ENCODE data around the gene C2orf76. TPM values are rescaled to one million over a fixed set of nuclear protein-coding genes. Genes with fewer than 3 reads are reported as not detected.

C2orf76 gene
- total RNA-seq, 2 donors from 2014 or later: 15.8 to 16.2 TPM

DNA sequence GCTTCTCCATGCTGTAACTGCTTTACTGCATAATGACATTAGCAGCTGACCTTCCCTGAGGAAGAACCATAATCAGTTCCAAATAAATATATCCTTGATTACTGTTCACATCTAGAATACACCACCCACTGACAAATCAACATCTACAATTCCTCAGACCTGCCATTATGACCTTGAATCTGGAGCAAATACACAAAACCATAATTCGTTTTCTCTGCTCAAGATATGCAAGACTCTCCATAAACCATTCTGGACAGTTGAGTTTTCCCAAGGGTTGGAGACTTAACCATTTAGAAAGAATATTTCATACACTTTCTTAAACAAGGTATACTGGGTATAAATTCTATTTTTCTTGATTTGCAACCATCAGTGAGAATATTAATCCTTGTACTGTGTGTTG lies 11.8 kb downstream of the C2orf76 start:
- no peak for DNase-seq (ENCODE audit: low spot score)
- intact Hi-C loops (cut with DNase I): no loop called here
- Histone ChIP-seq H3K9me3 (no peaks in the 10 kb centered on the region), H3K4me1 (replicated peaks) (no peaks in the 10 kb centered on the region), H3K4me3 (no peak overlapping the region), H3K27ac (no peak overlapping the region), H3K36me3 (no peaks in the 10 kb centered on the region), H3K27me3 (replicated peaks; ENCODE audit: insufficient read depth) (no peaks in the 10 kb centered on the region)
- TF ChIP-seq, protein P1, sequence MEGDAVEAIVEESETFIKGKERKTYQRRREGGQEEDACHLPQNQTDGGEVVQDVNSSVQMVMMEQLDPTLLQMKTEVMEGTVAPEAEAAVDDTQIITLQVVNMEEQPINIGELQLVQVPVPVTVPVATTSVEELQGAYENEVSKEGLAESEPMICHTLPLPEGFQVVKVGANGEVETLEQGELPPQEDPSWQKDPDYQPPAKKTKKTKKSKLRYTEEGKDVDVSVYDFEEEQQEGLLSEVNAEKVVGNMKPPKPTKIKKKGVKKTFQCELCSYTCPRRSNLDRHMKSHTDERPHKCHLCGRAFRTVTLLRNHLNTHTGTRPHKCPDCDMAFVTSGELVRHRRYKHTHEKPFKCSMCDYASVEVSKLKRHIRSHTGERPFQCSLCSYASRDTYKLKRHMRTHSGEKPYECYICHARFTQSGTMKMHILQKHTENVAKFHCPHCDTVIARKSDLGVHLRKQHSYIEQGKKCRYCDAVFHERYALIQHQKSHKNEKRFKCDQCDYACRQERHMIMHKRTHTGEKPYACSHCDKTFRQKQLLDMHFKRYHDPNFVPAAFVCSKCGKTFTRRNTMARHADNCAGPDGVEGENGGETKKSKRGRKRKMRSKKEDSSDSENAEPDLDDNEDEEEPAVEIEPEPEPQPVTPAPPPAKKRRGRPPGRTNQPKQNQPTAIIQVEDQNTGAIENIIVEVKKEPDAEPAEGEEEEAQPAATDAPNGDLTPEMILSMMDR (IDR thresholded peaks at IDR 0.05): no peak
- no peak for TF ChIP-seq POLR2AphosphoS5 (IDR thresholded peaks at IDR 0.05)
- no peak for TF ChIP-seq POLR2A (IDR thresholded peaks at IDR 0.05)
- WGBS: 85% methylated on average over 1 of the region's 1 CpG

DNA sequence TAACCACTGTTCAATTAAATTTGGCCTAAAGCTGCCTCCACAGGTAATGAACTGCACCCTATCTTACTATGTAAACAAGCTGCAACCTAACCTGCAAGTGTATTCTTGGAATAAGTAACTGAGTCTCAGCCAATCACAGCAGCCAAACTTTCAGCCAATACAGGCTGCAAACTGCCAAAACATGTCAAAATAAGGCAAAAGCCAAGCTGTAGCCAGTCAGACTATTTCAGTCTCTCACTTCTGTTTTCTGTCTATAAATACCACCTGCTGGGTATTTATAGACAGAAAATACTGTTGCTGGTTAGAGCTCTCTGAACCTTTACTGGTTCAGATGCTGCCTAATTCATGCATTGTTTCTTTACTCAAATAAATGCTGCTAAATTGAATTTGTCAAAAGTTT lies 14.3 kb downstream of the C2orf76 start:
- Histone ChIP-seq H3K27me3 (replicated peaks; ENCODE audit: insufficient read depth) (no peaks in the 10 kb centered on the region), H3K4me1 (replicated peaks) (peaks cover 7% of the 10 kb centered on the region), H3K27ac (no peak overlapping the region), H3K36me3 (no peaks in the 10 kb centered on the region), H3K9me3 (no peaks in the 10 kb centered on the region), H3K4me3 (no peak overlapping the region)
- intact Hi-C loops (cut with DNase I): no loop called here
- peak; percentile 53 for DNase-seq (ENCODE audit: low spot score)
- TF ChIP-seq, protein P1 (IDR thresholded peaks at IDR 0.05): peak in 1 of 4 experiments; percentile 6
- TF ChIP-seq POLR2A (IDR thresholded peaks at IDR 0.05) (no peak), POLR2AphosphoS5 (IDR thresholded peaks at IDR 0.05) (peak; percentile 63)

DNA sequence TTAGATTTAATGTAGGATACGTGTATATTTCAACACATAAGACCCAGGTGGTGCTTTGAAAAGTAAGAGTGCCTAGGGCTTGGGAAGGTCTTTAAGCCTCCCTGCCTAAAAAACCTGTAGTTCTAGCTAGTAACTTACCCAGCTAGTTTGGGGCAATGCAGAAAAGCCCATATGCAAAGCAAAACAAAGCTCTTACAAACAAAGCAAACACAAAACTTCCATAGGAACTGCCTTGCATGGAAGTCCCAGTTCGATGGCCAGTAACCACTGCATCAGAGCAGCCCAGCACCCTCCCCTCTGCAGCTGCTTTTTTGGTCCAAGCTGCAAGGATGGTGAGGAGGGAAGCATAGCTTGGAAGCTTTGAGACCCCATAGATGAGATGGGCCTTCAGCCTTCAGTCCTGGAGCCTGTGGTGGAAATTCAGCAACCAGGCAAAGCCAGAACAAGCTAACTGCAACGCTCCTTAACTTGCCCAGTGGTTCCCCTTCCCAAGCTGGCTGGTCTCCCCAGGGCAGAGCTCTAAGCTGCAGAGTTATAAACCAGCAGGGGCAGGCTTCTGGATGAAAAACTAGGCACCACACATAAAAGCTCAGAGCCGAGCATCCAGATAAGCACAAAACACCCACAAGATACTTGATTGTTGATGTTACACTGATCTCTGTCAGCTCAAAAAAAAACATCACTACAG lies 16.2 kb downstream of the C2orf76 start:
- Histone ChIP-seq H3K36me3 (no peaks in the 10 kb centered on the region), H3K27me3 (replicated peaks; ENCODE audit: insufficient read depth) (no peaks in the 10 kb centered on the region)
- intact Hi-C loops (cut with DNase I): no loop called here

DNA sequence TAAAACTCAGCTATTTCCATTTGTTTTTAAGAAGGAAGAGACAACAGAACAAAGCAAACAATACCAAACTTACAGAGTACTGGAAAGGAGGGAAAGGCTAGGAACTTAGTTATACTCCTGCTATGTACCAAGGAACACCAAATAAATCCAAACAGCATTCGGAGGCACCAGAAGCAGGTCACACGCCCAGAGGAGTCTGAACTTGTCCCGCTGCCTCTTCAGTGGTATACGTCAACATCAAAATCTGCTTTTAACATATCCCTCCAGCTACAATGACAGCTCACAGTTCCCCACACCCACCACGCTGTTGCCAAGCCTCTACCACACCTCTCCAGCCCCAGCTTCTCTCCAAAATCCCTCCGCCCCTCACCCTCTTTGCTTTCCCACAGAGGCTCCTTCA lies 17.3 kb downstream of the C2orf76 start:
- 40% methylated on average over 6 of the region's 6 CpGs for WGBS
- Histone ChIP-seq H3K4me3 (no peak overlapping the region), H3K27ac (peak overlapping the region; percentile 56 to 75), H3K27me3 (replicated peaks; ENCODE audit: insufficient read depth) (no peaks in the 10 kb centered on the region), H3K36me3 (no peaks in the 10 kb centered on the region), H3K9me3 (no peaks in the 10 kb centered on the region), H3K4me1 (replicated peaks) (peaks cover 7% of the 10 kb centered on the region)
- peak; percentile 57 for TF ChIP-seq POLR2AphosphoS5 (IDR thresholded peaks at IDR 0.05)
- TF ChIP-seq, protein P1 (IDR thresholded peaks at IDR 0.05): no peak
- intact Hi-C loops (cut with DNase I): no loop called here
- DNase-seq (ENCODE audit: low spot score): peak; percentile 53

More for the DNA sequence above, 16.2 kb downstream of the C2orf76 start:
- DNase-seq (ENCODE audit: low spot score): no peak
- TF ChIP-seq, protein P1 (IDR thresholded peaks at IDR 0.05): no peak
- no peak for TF ChIP-seq POLR2AphosphoS5 (IDR thresholded peaks at IDR 0.05)
- no peak for TF ChIP-seq POLR2A (IDR thresholded peaks at IDR 0.05)
- peak overlapping the region in 1 of 2 donors; percentile 75 for H3K27ac ChIP-seq
- peaks cover 7% of the 10 kb centered on the region for H3K4me1 ChIP-seq (replicated peaks)
- no peaks in the 10 kb centered on the region for H3K9me3 ChIP-seq
- WGBS: 32% methylated on average over 4 of the region's 4 CpGs
- H3K4me3 ChIP-seq: no peak overlapping the region

DNA sequence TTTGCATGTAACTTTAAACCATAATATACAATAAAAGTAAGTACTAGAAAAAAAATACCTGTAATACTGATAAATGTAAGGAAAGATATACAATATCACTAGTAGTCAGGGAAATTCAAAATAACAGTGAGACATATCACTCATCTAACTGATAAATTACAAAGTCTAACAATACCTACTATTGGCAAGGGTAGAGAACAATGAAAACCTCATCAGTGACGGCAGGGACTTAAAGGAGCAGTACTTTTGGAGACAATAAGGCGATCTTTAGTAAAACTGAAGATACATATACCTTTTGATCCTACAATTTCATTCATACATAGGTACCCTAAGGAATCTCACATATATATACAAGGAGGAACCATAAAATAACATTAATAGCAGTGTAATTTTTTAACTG lies 24.9 kb downstream of the C2orf76 start:
- H3K4me3 ChIP-seq: no peak overlapping the region
- no peaks in the 10 kb centered on the region for H3K4me1 ChIP-seq (replicated peaks)
- H3K27ac ChIP-seq: no peak overlapping the region
- no peak for DNase-seq (ENCODE audit: low spot score)
- no peaks in the 10 kb centered on the region for H3K27me3 ChIP-seq (replicated peaks; ENCODE audit: insufficient read depth)
- WGBS: 92% methylated on average over 2 of the region's 2 CpGs
- intact Hi-C loops (cut with DNase I): no loop called here
- no peaks in the 10 kb centered on the region for H3K36me3 ChIP-seq
- H3K9me3 ChIP-seq: no peaks in the 10 kb centered on the region
- TF ChIP-seq, protein P1 (IDR thresholded peaks at IDR 0.05): no peak
- TF ChIP-seq POLR2A (IDR thresholded peaks at IDR 0.05) (no peak), POLR2AphosphoS5 (IDR thresholded peaks at IDR 0.05) (no peak)

Measured in prostate gland (tissue), 2 donors.